Cardiac muscle cell (in vitro differentiated cells and primary cell): ENCODE results near the gene COL18A1. TPM values are rescaled to one million over a fixed set of nuclear protein-coding genes. Genes with fewer than 3 reads are reported as not detected.

Experiments used
- DNase-seq, 2 donors: peaks; one replicate each; pipeline versions ENCODE4 v3.0.0 to v3.0.0-alpha.2; 2010 to 2017; ENCODE audit warnings: low read depth in 1 of 2, low spot score in 1 of 2
- H3K27ac ChIP-seq: fragments of 200-600 bp; sonication (generic); 2 replicates; pipeline ENCODE4 v1.5.1; 2016
- H3K27me3 ChIP-seq: fragments of 200-600 bp; sonication (generic); 2 replicates; pipeline ENCODE4 v1.6.0; 2016; ENCODE audit warnings: control low read depth
- H3K36me3 ChIP-seq: fragments of 200-600 bp; sonication (generic); 2 replicates; pipeline ENCODE4 v1.5.1; 2016; ENCODE audit warnings: control low read depth
- H3K4me1 ChIP-seq: fragments of 200-600 bp; sonication (generic); 2 replicates; pipeline ENCODE4 v1.8.1; 2017; ENCODE audit warnings: low read depth, mild to moderate bottlenecking, mixed run types
- H3K4me3 ChIP-seq: fragments of 200-600 bp; sonication (generic); 2 replicates; pipeline ENCODE4 v1.5.1; 2016; ENCODE audit warnings: mild to moderate bottlenecking
- H3K9me3 ChIP-seq: fragments of 200-600 bp; sonication (generic); 2 replicates; pipeline ENCODE4 v1.5.1; 2017; ENCODE audit warnings: low read depth, mild to moderate bottlenecking, control low read depth
- polyA plus RNA-seq: library from polyadenylated mRNA; unstranded; fragments of >200 nt; fragmentation: Nextera tagmentation; extraction: Ambion mirVana; gene quantifications from 2 replicates; pipeline ENCODE4 v1.2.1, GENCODE V29; 2016
- total RNA-seq: library from RNA; depleted of rRNA; stranded (reverse); fragments of >200 nt; gene quantifications from 2 replicates; pipeline ENCODE4 v1.2.3, GENCODE V29; 2016
- TF ChIP-seq, protein P1 (sequence below): IDR thresholded peaks from 2 replicates; pipeline ENCODE4 v1.5.1; 2012; ENCODE audit warnings: low read depth, mild to moderate bottlenecking, low read length

The COL18A1 gene
- total and polyA plus RNA-seq, 2 experiments from 2014 or later, result 407 to 1,182 TPM

DNA sequence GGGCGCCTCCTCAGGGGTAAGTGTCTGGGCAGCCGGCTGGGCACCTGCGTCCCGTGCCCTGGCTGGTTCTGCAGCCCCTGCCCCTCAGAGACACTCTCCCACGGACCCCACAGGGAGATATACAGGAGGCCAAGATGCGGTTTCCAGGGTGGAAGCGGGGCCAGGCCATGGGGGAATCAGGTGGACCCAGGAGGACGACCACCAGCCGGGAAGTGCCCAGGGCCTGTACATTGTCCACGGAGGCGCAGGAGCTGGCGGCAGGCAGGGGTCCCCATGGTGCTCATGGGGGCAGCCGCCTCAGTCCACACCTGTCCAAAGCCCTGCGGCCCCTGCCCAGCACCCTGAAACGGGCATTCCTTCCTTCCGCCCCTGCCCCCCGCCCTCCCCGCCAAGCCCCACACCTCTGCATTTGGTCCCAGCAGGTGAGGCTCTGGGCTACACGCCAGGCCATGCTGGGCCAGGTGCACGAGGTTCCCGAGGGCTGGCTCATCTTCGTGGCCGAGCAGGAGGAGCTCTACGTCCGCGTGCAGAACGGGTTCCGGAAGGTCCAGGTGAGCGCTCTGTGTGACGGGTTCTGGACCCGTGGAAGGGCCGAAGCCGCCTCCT is 100.6 kb downstream of the COL18A1 start:
- TF ChIP-seq, protein P1, sequence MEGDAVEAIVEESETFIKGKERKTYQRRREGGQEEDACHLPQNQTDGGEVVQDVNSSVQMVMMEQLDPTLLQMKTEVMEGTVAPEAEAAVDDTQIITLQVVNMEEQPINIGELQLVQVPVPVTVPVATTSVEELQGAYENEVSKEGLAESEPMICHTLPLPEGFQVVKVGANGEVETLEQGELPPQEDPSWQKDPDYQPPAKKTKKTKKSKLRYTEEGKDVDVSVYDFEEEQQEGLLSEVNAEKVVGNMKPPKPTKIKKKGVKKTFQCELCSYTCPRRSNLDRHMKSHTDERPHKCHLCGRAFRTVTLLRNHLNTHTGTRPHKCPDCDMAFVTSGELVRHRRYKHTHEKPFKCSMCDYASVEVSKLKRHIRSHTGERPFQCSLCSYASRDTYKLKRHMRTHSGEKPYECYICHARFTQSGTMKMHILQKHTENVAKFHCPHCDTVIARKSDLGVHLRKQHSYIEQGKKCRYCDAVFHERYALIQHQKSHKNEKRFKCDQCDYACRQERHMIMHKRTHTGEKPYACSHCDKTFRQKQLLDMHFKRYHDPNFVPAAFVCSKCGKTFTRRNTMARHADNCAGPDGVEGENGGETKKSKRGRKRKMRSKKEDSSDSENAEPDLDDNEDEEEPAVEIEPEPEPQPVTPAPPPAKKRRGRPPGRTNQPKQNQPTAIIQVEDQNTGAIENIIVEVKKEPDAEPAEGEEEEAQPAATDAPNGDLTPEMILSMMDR, result no peak
- DNase-seq, result no peak

DNA sequence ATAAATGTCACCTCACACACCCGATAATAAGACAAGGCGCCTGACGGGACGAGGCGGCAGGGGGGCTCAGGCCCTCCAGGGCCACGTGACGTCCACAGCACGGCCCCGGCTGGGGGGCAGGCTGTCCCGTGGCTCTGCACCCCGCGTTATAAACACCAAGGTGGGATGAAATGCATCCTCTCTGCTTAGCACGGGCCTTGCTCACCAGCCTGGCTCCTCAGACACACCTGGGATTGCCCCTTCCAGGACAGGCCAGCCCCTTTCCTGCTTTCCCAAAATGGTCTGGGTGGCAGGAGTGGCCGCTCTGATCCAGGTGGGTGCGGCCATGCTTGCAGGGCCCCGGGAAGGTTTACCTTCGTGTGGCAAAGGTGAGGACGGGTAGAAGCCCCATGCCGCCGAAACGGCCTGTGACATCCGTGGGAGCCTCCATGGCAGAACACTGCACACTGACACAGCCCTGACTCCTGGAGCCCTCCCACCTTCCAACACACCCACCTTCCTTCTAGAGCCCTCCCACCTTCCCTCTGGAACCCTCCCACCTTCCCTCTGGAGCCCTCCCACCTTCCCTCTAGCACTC is 101.4 kb downstream of the COL18A1 start:
- TF ChIP-seq, protein P1, result no peak
- H3K4me1 ChIP-seq, result no peaks in the 10 kb centered on the region
- no peak for DNase-seq
- H3K27me3 ChIP-seq, result no peaks in the 10 kb centered on the region
- H3K4me3 ChIP-seq, result no peak overlapping the region
- H3K27ac ChIP-seq, result peak overlapping the region; percentile 23
- no peaks in the 10 kb centered on the region for H3K9me3 ChIP-seq
- H3K36me3 ChIP-seq, result peaks cover 18% of the 10 kb centered on the region

More for the DNA sequence above, 100.6 kb downstream of the COL18A1 start:
- Histone ChIP-seq H3K36me3 (peaks cover 18% of the 10 kb centered on the region), H3K27ac (peak overlapping the region; percentile 23), H3K4me1 (no peaks in the 10 kb centered on the region), H3K27me3 (no peaks in the 10 kb centered on the region), H3K9me3 (no peaks in the 10 kb centered on the region), H3K4me3 (no peak overlapping the region)

DNA sequence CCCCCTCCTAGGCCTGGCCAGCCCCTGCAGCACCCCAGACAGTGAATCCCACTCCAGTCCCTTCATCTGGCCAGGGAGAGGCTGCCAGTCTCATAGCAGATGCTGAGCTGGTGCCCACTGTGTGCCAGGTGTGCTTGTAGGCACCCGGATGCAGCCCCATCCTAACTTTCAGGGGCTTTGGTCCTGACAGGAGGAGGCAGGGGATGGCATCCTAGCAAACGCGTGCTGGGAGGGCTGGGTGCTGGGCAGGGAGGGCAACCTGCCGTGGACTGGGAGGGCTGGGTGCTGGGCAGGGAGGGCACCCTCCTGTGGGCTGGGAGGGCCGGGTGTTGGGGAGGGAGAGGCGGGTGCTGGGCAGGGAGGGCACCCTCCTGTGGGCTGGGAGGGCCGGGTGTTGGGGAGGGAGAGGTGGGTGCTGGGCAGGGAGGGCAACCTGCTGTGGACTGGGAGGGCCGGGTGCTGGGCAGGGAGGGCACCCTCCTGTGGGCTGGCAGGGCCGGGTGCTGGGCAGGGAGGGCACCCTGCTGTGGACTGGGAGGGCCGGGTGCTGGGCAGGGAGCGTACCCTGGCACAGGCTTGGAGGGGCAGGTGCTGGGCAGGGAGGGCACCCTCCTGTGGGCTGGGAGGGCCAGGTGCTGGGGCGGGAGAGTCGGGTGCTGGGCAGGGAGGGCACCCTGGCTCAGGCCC is 102.0 kb downstream of the COL18A1 start:
- peaks cover 22% of the 10 kb centered on the region for H3K36me3 ChIP-seq
- no peak overlapping the region for H3K4me3 ChIP-seq
- H3K27me3 ChIP-seq, result no peaks in the 10 kb centered on the region
- no peaks in the 10 kb centered on the region for H3K4me1 ChIP-seq
- TF ChIP-seq, protein P1, result no peak
- DNase-seq, result no peak
- no peaks in the 10 kb centered on the region for H3K9me3 ChIP-seq
- peak overlapping the region; percentile 39 for H3K27ac ChIP-seq

DNA sequence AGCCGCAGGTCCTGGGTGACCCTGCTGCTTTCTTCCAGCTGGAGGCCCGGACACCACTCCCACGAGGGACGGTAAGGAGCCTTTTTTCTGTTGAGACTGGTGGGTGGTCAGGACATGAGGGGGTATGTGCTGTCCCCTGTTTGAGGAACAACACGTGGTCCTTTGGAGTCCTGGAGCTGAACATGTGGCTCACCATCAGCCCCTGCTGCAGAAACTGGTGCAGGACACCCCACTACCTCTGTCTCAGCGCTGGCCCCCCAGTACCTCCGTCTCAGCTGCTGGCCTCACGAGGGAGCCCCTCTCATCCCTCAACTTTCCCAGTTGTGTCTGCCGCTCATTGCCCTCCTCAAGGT is 102.5 kb downstream of the COL18A1 start:
- DNase-seq, result no peak
- Histone ChIP-seq H3K36me3 (peaks cover 25% of the 10 kb centered on the region), H3K9me3 (no peaks in the 10 kb centered on the region), H3K4me3 (no peak overlapping the region), H3K27me3 (no peaks in the 10 kb centered on the region), H3K4me1 (no peaks in the 10 kb centered on the region), H3K27ac (peak overlapping the region; percentile 39)
- TF ChIP-seq, protein P1, result no peak

DNA sequence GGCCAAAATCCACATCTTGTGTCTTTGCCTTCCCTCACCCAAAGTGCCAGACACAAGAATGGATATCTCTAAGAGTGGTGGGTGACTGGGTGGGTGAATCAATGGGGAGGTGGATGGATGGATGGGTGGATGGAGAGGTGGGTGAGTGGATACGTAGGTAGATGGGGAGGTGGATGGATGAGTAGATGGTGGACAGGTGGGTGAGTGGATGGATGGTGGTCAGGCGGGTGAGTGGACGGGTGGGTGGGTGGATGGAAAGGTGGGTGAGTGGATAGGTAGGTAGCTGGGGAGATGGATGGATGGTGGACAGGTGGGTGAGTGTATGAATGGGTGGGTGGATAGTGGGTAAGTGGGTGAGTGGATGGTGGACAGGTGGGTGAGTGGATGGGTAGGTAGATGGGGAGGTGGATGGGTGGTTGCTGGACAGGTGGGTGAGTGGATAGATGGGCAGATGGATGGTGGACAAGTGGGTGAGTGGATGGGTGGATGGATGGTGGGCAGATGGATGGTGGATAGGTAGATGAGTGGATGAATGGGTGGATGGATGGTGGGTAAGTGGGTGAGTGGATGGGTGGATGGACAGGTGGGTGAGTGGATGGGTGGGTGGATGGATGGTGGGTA is 103.0 kb downstream of the COL18A1 start:
- peak overlapping the region; percentile 39 for H3K27ac ChIP-seq
- H3K9me3 ChIP-seq, result no peaks in the 10 kb centered on the region
- TF ChIP-seq, protein P1, result no peak
- no peaks in the 10 kb centered on the region for H3K27me3 ChIP-seq
- no peak for DNase-seq
- no peak overlapping the region for H3K4me3 ChIP-seq
- H3K4me1 ChIP-seq, result no peaks in the 10 kb centered on the region
- H3K36me3 ChIP-seq, result peaks cover 30% of the 10 kb centered on the region
